HEK293T (cell line): ENCODE results near the gene MRO.

Experiments used
- HDGF ChIP-seq: fragments of 450-650 bp; IDR thresholded peaks from 2 replicates; pipeline ENCODE4 v1.6.1; 2017; ENCODE audit warnings: antibody characterized with exemption, borderline replicate concordance
- SP1 ChIP-seq: fragments of 450-650 bp; IDR thresholded peaks from 2 replicates; pipeline ENCODE4 v1.6.1; 2017
- SUZ12 ChIP-seq: fragments of 450-650 bp; IDR thresholded peaks from 2 replicates; pipeline ENCODE4 v1.6.1; 2016; ENCODE audit warnings: mild to moderate bottlenecking

DNA sequence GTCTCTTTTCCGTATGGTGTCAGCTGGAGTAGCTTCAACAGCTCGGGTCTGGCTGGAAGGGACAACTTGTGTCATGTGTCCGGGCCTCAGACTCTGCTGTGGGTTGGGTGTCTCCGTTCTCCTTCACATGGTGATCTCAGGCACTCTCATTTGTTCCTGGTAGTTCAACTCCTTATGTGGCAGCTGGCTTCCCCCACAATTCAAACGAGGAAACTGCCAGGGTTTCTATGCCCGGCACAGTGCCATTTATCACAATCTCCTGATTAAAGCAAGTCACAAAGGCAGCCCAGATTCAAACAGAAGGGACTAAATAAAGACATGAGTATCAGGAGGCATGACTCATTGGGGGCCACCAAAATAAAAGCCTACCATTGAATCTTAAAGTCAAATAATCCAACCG is 22.7 kb downstream of the MRO start:
- TF ChIP-seq SUZ12 (no peak), SP1 (no peak), HDGF (no peak)
